MM.1S (cell line): ENCODE data around the gene TMEFF2.

ENCODE experiments used
- DNase-seq: peaks from one replicate; pipeline ENCODE4 v3.0.0-alpha.2; 2015
- H2AFZ ChIP-seq: fragments of 300-600 bp; sonication (generic); 2 replicates; pipeline ENCODE4 v1.6.0; 2016; ENCODE audit warnings: antibody characterized with exemption, low read length
- H3F3A ChIP-seq: fragments of 300-600 bp; sonication (generic); 2 replicates; pipeline ENCODE4 v1.6.1; 2016; ENCODE audit warnings: mild to moderate bottlenecking, antibody characterized with exemption, low read length, moderate library complexity, mixed read lengths; ENCODE audit not compliant: insufficient read depth
- H3K27ac ChIP-seq: fragments of 300-600 bp; sonication (generic); 2 replicates; pipeline ENCODE4 v1.5.1; 2016; ENCODE audit warnings: mild to moderate bottlenecking, low read length
- H3K27me3 ChIP-seq: fragments of 300-600 bp; sonication (generic); replicated peaks from 2 replicates; pipeline ENCODE4 v1.6.0; 2016; ENCODE audit warnings: low read length; ENCODE audit not compliant: insufficient read depth
- H3K36me3 ChIP-seq: fragments of 300-600 bp; sonication (generic); replicated peaks from 2 replicates; pipeline ENCODE4 v1.6.1; 2016; ENCODE audit warnings: mild to moderate bottlenecking, low read length, mixed read lengths; ENCODE audit not compliant: insufficient read depth
- H3K4me1 ChIP-seq: fragments of 300-600 bp; sonication (generic); 2 replicates; pipeline ENCODE4 v1.6.1; 2016; ENCODE audit warnings: low read length, mixed read lengths
- H3K4me2 ChIP-seq: fragments of 300-600 bp; sonication (generic); 2 replicates; pipeline ENCODE4 v1.6.0; 2016; ENCODE audit warnings: low read depth, low read length
- H3K4me3 ChIP-seq: fragments of 300-600 bp; sonication (generic); 2 replicates; pipeline ENCODE4 v1.5.1; 2016; ENCODE audit warnings: low read length, mixed read lengths
- H3K79me2 ChIP-seq: fragments of 300-600 bp; sonication (generic); 2 replicates; pipeline ENCODE4 v1.6.1; 2016; ENCODE audit warnings: mixed run types, low read length, mixed read lengths
- H3K9ac ChIP-seq: fragments of 300-600 bp; sonication (generic); 2 replicates; pipeline ENCODE4 v1.6.1; 2016; ENCODE audit warnings: low read length, mixed read lengths
- H3K9me2 ChIP-seq: fragments of 300-600 bp; sonication (generic); replicated peaks from 2 replicates; pipeline ENCODE4 v1.6.1; 2016; ENCODE audit warnings: mild to moderate bottlenecking, low read length, mixed read lengths; ENCODE audit not compliant: insufficient read depth
- H3K9me3 ChIP-seq: fragments of 300-600 bp; sonication (generic); replicated peaks from 2 replicates; pipeline ENCODE4 v1.6.1; 2016; ENCODE audit warnings: mild to moderate bottlenecking, low read length, mixed read lengths; ENCODE audit not compliant: insufficient read depth
- H4K20me1 ChIP-seq: fragments of 300-600 bp; sonication (generic); 2 replicates; pipeline ENCODE4 v1.6.1; 2016; ENCODE audit warnings: mild to moderate bottlenecking, low read length, moderate library complexity, mixed read lengths; ENCODE audit not compliant: insufficient read depth
- CTCF ChIP-seq: fragments of 300-600 bp; sonication (generic); IDR thresholded peaks from 2 replicates; pipeline ENCODE4 v1.5.1; 2016; ENCODE audit warnings: antibody characterized with exemption, low read length, mixed read lengths
- EZH2 ChIP-seq: fragments of 300-600 bp; sonication (generic); optimal IDR thresholded peaks from 2 replicates; pipeline ENCODE3; 2017; ENCODE audit warnings: low read depth, mild to moderate bottlenecking, antibody characterized with exemption, low read length, mixed read lengths
- EZH2phosphoT487 ChIP-seq: fragments of 300-600 bp; sonication (generic); IDR thresholded peaks from 2 replicates; pipeline ENCODE4 v1.6.1; 2018; ENCODE audit warnings: antibody characterized with exemption, low read length

Gene TMEFF2

GRCh38 chr2:192218377-192218776, 23.6 kb upstream of the TMEFF2 start:
- no peaks in the 10 kb centered on the region for H3K4me1 ChIP-seq
- no peak overlapping the region for H2AFZ ChIP-seq
- no peaks in the 10 kb centered on the region for H3K79me2 ChIP-seq
- no peaks in the 10 kb centered on the region for H3K9me3 ChIP-seq
- no peaks in the 10 kb centered on the region for H3K27me3 ChIP-seq
- H3K9me2 ChIP-seq: no peaks in the 10 kb centered on the region
- H3K4me3 ChIP-seq: no peak overlapping the region
- H3K9ac ChIP-seq: no peak overlapping the region
- DNase-seq: no peak
- no peaks in the 10 kb centered on the region for H3F3A ChIP-seq
- TF ChIP-seq EZH2phosphoT487 (no peak), EZH2 (no peak), CTCF (no peak)
- no peaks in the 10 kb centered on the region for H3K36me3 ChIP-seq
- no peak overlapping the region for H3K4me2 ChIP-seq
- no peaks in the 10 kb centered on the region; the same call in 1 of the 2 replicates for H4K20me1 ChIP-seq
- H3K27ac ChIP-seq: no peak overlapping the region

GRCh38 chr2:192216336-192216735, 21.6 kb upstream of the TMEFF2 start:
- Histone ChIP-seq H3K4me2 (no peak overlapping the region), H2AFZ (no peak overlapping the region), H3K9me2 (no peaks in the 10 kb centered on the region), H3K9ac (no peak overlapping the region), H3K4me1 (no peaks in the 10 kb centered on the region), H3K9me3 (no peaks in the 10 kb centered on the region), H3K4me3 (no peak overlapping the region), H3K27me3 (no peaks in the 10 kb centered on the region), H3K36me3 (no peaks in the 10 kb centered on the region), H3F3A (no peaks in the 10 kb centered on the region), H3K27ac (no peak overlapping the region), H4K20me1 (no peaks in the 10 kb centered on the region; the same call in 1 of the 2 replicates), H3K79me2 (no peaks in the 10 kb centered on the region)
- TF ChIP-seq EZH2: no peak
- no peak for TF ChIP-seq CTCF
- no peak for TF ChIP-seq EZH2phosphoT487
- DNase-seq: no peak

- DNase-seq: no peak
- H3F3A ChIP-seq: no peaks in the 10 kb centered on the region
- H3K4me3 ChIP-seq: no peak overlapping the region
- no peaks in the 10 kb centered on the region for H3K79me2 ChIP-seq
- no peaks in the 10 kb centered on the region; the same call in 1 of the 2 replicates for H4K20me1 ChIP-seq
- H3K36me3 ChIP-seq: no peaks in the 10 kb centered on the region
- H3K27ac ChIP-seq: no peak overlapping the region
- no peaks in the 10 kb centered on the region for H3K4me1 ChIP-seq
- no peak for TF ChIP-seq EZH2
- no peak for TF ChIP-seq CTCF
- TF ChIP-seq EZH2phosphoT487: no peak
- no peaks in the 10 kb centered on the region for H3K27me3 ChIP-seq
- H2AFZ ChIP-seq: no peak overlapping the region
- H3K4me2 ChIP-seq: no peak overlapping the region
- H3K9me2 ChIP-seq: no peaks in the 10 kb centered on the region
- H3K9me3 ChIP-seq: no peaks in the 10 kb centered on the region
- no peak overlapping the region for H3K9ac ChIP-seq
Measured at GRCh38 chr2:192215096-192215877, 20.6 kb upstream of the TMEFF2 start.
